Cardiac ventricle fibroblast (primary cell): ENCODE results near the gene OSBP2. TPM values are rescaled to one million over a fixed set of nuclear protein-coding genes. Genes with fewer than 3 reads are reported as not detected.

Experiments used
- total RNA-seq: library from RNA; depleted of rRNA; stranded (reverse); fragments of >200 nt; gene quantifications from 2 replicates; pipeline ENCODE4 v1.2.3, GENCODE V29; 2015

Gene OSBP2
- 0.44 and 0.81 TPM in 2 replicates for total RNA-seq

DNA sequence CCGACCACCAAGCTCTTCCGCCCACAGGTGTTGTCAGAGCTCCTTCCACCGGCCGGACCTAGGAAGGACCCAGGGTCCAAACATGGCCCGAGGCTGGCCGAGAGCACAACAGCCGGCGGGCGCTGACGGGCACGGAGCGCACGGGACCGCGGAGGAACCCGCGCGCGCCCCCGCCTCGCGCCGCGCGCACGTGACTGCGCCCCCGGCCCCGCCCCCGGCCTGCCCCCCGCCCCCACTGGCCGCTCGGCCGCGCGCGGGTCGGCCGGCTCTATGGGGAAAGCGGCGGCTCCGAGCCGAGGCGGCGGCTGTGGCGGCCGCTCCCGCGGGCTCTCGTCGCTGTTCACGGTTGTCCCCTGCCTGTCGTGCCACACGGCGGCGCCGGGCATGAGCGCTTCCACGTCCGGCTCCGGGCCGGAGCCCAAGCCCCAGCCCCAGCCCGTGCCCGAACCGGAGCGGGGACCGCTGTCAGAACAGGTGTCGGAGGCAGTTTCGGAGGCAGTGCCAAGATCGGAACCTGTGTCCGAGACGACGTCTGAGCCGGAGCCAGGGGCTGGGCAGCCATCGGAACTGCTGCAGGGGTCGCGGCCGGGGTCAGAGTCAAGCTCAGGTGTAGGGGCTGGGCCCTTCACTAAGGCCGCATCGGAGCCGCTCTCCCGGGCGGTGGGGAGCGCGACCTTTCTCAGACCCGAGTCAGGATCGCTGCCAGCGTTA, at the start of gene OSBP2:
Gene OSBP2 (plus strand): TSS at position 235 of the 711 bp plus-strand sequence. CDS start 36 bp downstream, at position 271.

DNA sequence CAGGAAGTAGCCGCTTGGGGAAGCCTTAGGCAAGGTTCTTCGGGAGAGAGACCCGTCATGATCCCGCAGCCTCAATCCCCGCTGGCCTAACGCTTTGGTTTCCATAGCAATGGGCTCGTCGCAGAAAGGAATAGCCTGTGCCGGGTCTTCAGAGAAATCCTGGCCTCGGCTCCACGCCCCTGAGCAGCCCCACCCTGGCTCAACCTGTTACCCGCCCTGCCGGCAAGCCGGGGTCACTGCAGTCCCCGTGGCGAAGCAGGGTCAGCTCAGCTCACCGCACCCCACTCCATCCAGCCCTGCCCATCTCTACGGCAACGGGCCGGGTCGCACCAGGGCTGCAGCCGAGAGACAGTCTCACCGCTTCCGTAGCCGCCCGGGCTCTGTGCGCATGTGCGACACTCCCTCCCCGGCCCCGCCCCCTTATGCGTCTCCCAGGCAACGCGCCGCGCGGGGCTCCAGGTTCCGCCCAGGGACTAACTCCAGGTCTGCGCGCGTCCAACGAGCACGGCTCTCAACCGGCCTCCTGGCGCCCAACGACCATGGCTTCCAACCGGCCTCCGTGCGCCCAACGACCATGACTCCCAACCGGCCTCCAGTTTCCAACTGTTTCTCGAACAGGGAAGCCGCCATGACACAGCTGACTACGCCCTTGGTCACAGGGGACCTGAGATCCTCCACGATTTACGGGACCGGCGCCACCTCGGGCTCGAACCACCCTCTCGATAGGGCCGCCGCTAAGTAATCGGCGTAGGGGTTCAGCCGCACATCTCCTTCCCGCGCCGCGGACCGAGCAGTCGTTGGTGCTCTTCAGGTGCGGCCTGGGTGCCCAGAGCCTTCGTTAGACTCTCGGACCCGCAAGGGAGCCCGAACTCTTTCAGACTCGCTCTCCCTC, 26.9 kb upstream of the OSBP2 start, which contains the start of gene DUSP18:
Gene DUSP18 (minus strand): TSS at position 382 of the 892 bp plus-strand sequence. CDS start 3,872 bp downstream, outside the sequence.

Other genes with a start within 250 kb of the OSBP2 start
- not detected in 2 replicates for gene SEC14L3, start 222.9 kb upstream of the OSBP2 start, total RNA-seq
- gene SEC14L4, start 189.2 kb upstream of the OSBP2 start, total RNA-seq = 0.15 TPM in 1 of 2 replicates, not detected in the other
- 0.25 TPM in 1 of 2 replicates, not detected in the other for gene SEC14L6, start 148.1 kb upstream of the OSBP2 start, total RNA-seq
- gene GAL3ST1, start 120.2 kb upstream of the OSBP2 start, total RNA-seq = 0.49 and 0.56 TPM in 2 replicates
- 54.9 and 56.1 TPM in 2 replicates for gene PES1, start 103.0 kb upstream of the OSBP2 start, total RNA-seq
- gene TCN2, start 87.7 kb upstream of the OSBP2 start, total RNA-seq = 9.3 and 9.6 TPM in 2 replicates
- 6.1 and 6.6 TPM in 2 replicates for gene SLC35E4, start 59.1 kb upstream of the OSBP2 start, total RNA-seq
- gene DUSP18, start 27.0 kb upstream of the OSBP2 start, total RNA-seq = 4.2 and 5.4 TPM in 2 replicates